ENCODE data around the gene TENM4.

TENM4 gene

GRCh38 chr11:79081471-79082031 is 359.3 kb downstream of the TENM4 start:
- no peak for TF ChIP-seq SIN3A (IDR thresholded peaks at IDR 0.05; ENCODE audit: borderline replicate concordance, insufficient read depth, low read length)

GRCh38 chr11:79080551-79080950 is 360.3 kb downstream of the TENM4 start:
- TF ChIP-seq REST (IDR thresholded peaks at IDR 0.05; ENCODE audit: insufficient read depth in 1 of 2, low read depth in 2 of 2, low read length in 2 of 2) (no peak), SIN3A (IDR thresholded peaks at IDR 0.05; ENCODE audit: borderline replicate concordance, insufficient read depth, low read length) (no peak), FOXP2 (optimal IDR thresholded peaks at IDR 0.05; ENCODE audit: borderline replicate concordance, extremely low read depth, extremely low read length, insufficient read depth) (no peak), TAF1 (IDR thresholded peaks at IDR 0.05; ENCODE audit: borderline replicate concordance, insufficient read depth, low read length) (no peak), POLR2AphosphoS5 (IDR thresholded peaks at IDR 0.05; ENCODE audit: low read depth, low read length) (no peak)

DNA sequence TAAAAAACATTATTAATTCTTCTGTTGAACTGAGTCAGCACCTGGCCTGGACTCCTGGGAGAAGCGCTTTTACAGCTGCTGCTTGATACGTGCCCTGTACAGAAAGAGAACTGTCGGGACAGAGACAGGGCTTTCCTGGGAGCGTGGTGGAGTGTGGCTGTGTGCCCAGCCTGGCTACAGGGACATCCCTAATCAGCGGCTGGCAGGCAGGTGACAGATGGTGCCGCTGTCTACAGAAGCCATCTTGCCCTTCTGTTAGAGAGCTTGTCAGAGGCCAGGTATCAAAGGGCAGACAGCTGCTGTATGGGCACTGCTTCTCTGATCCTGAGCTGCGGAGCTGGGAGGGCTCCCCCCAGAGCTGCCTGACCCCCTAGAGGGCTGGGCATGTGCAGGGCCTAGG is 361.8 kb downstream of the TENM4 start:
- TF ChIP-seq REST (IDR thresholded peaks at IDR 0.05; ENCODE audit: insufficient read depth in 1 of 2, low read depth in 2 of 2, low read length in 2 of 2), result no peak

- no peak for TF ChIP-seq SIN3A (IDR thresholded peaks at IDR 0.05; ENCODE audit: borderline replicate concordance, insufficient read depth, low read length)
- no peak for TF ChIP-seq TAF1 (IDR thresholded peaks at IDR 0.05; ENCODE audit: borderline replicate concordance, insufficient read depth, low read length)
- TF ChIP-seq FOXP2 (optimal IDR thresholded peaks at IDR 0.05; ENCODE audit: borderline replicate concordance, extremely low read depth, extremely low read length, insufficient read depth), result no peak
- TF ChIP-seq REST (IDR thresholded peaks at IDR 0.05; ENCODE audit: insufficient read depth in 1 of 2, low read depth in 2 of 2, low read length in 2 of 2), result no peak
- TF ChIP-seq POLR2AphosphoS5 (IDR thresholded peaks at IDR 0.05; ENCODE audit: low read depth, low read length), result no peak
These were observed 362.4 kb downstream of the TENM4 start for GRCh38 chr11:79078456-79078855.

DNA sequence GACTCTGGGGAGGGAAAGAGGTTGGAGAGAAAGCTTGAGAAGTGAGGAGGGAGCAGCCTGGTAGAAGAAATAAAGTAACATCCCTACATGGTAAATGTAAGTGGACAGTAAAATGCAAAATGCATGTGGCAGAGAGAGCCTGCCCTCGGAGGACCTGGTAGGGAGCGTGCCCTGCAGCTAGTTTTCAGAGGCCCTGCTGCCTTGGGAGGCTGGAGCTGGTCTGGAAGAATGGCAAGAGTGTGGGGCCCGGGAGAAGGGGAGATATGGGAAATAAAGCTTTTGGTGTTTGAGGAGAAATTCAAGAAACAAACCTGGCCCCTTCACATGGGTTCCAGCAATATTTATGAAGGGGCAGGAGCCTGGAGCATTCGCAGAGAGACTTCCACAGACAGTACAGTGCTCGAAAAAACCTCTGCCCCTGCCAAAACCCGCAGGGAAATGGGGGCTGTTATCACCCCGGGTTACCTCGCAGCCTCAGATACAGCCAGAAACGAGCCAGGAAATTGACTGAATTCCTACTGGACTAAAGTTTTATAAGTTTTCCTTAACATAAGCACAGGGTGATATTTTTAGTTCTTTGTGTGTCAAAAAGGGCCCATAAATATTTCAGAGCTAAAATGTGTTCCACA is 363.0 kb downstream of the TENM4 start:
- TF ChIP-seq FOXP2 (optimal IDR thresholded peaks at IDR 0.05; ENCODE audit: borderline replicate concordance, extremely low read depth, extremely low read length, insufficient read depth), result no peak
- TF ChIP-seq REST (IDR thresholded peaks at IDR 0.05; ENCODE audit: insufficient read depth in 1 of 2, low read depth in 2 of 2, low read length in 2 of 2), result no peak
- TF ChIP-seq POLR2AphosphoS5 (IDR thresholded peaks at IDR 0.05; ENCODE audit: low read depth, low read length), result no peak
- TF ChIP-seq TAF1 (IDR thresholded peaks at IDR 0.05; ENCODE audit: borderline replicate concordance, insufficient read depth, low read length), result no peak
- no peak for TF ChIP-seq SIN3A (IDR thresholded peaks at IDR 0.05; ENCODE audit: borderline replicate concordance, insufficient read depth, low read length)
